A673 (cell line): Measurements from ENCODE around the gene PKIB.

Experiments used
- CTCF ChIP-seq: fragments of 300-800, 200-600 bp; sonication (generic); conservative IDR thresholded peaks from 2 replicates; pipeline ENCODE4 v1.5.1; 2017; ENCODE audit warnings: low read depth, mild to moderate bottlenecking, antibody characterized with exemption, low read length, moderate library complexity, mixed read lengths
- EZH2 ChIP-seq: fragments of 200-600 bp; sonication (generic); IDR thresholded peaks from 2 replicates; pipeline ENCODE4 v1.6.1; 2017; ENCODE audit warnings: borderline replicate concordance, low read depth, mild to moderate bottlenecking, mixed read lengths, antibody characterized with exemption, low read length; ENCODE audit not compliant: poor library complexity, severe bottlenecking

DNA sequence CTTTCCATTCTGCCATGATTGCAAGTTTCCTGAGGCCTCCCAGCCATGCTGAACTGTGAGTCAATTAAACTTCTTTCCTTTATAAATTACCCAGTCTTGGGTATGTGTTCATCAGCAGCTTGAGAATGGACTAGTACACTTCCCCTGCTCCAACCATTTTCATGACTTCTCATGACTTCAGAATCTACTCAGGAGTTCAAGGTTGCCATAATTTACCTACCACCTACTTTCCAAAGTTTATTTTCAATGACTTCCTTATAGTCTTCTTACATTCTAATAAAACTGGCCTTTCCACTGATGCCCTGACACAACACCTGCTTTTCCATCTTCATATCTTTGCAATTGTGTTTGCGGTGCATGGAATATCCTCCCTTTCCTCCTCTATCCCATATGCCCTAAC lies 31.2 kb upstream of the PKIB start:
- no peak for TF ChIP-seq CTCF
- no peak for TF ChIP-seq EZH2
